Fibroblast of villous mesenchyme (primary cell): ENCODE measurements around the gene MRPL44. TPM values are rescaled to one million over a fixed set of nuclear protein-coding genes. Genes with fewer than 3 reads are reported as not detected.

Experiments used
- DNase-seq: peaks from one replicate; pipeline ENCODE4 v3.0.0-alpha.2; 2010; ENCODE audit warnings: low read depth
- H3K4me3 ChIP-seq: 2 replicates; pipeline ENCODE4 v1.5.1; 2011; ENCODE audit warnings: low read depth, mild to moderate bottlenecking, low read length
- CTCF ChIP-seq: IDR thresholded peaks from 2 replicates; pipeline ENCODE4 v1.5.1; 2012; ENCODE audit warnings: low read depth, mild to moderate bottlenecking, low read length; ENCODE audit not compliant: insufficient read depth
- total RNA-seq: library from RNA; depleted of rRNA; stranded (reverse); fragments of >200 nt; gene quantifications from 2 replicates; pipeline ENCODE4 v1.2.3, GENCODE V29; 2012

MRPL44 gene
- total RNA-seq, 1 donor, result 32.0 TPM

- H3K4me3 ChIP-seq, result no peak overlapping the region
- peak; percentile 67 for DNase-seq
- no peak for TF ChIP-seq CTCF
Observed at GRCh38 chr2:223929571-223930102, 27.6 kb upstream of the MRPL44 start.

GRCh38 chr2:223930103-223930976 lies 26.9 kb upstream of the MRPL44 start:
- DNase-seq, result peak; percentile 78

GRCh38 chr2:223932816-223933800 lies 24.2 kb upstream of the MRPL44 start:
- no peak for DNase-seq
- TF ChIP-seq CTCF, result no peak
- no peak overlapping the region for H3K4me3 ChIP-seq

More at GRCh38 chr2:223930103-223930976, 26.9 kb upstream of the MRPL44 start:
- TF ChIP-seq CTCF, result no peak
- no peak overlapping the region for H3K4me3 ChIP-seq

- no peak overlapping the region for H3K4me3 ChIP-seq
- TF ChIP-seq CTCF, result no peak
- DNase-seq, result no peak
Observed at GRCh38 chr2:223934870-223935269, 22.4 kb upstream of the MRPL44 start.

- H3K4me3 ChIP-seq, result no peak overlapping the region
- TF ChIP-seq CTCF, result no peak
- DNase-seq, result no peak
Observed at GRCh38 chr2:223935459-223936125, 21.7 kb upstream of the MRPL44 start.

GRCh38 chr2:223936862-223937326 lies 20.4 kb upstream of the MRPL44 start:
- DNase-seq, result peak; percentile 50
- TF ChIP-seq CTCF, result no peak
- H3K4me3 ChIP-seq, result no peak overlapping the region
